ENCODE data around the gene AQP5. TPM values are rescaled to one million over a fixed set of nuclear protein-coding genes. Genes with fewer than 3 reads are reported as not detected.

The AQP5 gene
- total and polyA plus RNA-seq, 8 donors: 0.41 to 2.8 (median 1.2) TPM

DNA sequence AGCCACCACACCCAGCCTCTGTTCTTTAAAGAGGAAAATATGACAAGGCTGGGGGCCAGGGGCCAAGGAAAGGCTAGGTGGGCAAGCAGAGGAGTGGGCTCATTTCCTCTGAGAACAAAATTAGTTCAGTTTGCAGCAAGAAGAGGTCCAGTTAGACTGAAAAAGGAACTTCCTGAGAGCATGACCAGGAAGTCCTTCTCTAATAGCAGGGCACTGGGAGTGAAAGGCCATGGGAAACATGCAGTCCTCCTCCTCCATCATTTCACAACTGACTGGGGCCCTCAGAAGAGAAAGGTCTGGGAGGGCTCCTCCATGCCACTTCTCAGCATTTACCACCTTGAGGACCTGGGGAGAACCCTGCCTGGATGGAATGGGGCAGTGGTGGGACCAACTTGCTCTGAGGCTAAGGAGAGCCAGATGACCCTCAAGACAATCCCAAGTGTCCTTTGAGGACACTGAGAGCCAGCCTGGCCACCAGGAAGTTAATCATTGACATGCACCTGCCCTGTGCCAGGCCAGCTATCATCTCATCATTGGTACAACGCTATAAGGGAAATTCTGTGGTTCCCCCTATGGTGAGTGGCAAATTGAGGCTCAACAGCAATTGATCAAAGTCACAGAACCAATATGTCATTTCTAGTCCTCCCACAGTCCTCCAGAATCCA is 9.1 kb upstream of the AQP5 start:
- ATAC-seq: peak in 2 of 4 donors; percentile 51 to 60
- H3K27me3 ChIP-seq: no peaks in the 10 kb centered on the region
- TF ChIP-seq, protein P1, sequence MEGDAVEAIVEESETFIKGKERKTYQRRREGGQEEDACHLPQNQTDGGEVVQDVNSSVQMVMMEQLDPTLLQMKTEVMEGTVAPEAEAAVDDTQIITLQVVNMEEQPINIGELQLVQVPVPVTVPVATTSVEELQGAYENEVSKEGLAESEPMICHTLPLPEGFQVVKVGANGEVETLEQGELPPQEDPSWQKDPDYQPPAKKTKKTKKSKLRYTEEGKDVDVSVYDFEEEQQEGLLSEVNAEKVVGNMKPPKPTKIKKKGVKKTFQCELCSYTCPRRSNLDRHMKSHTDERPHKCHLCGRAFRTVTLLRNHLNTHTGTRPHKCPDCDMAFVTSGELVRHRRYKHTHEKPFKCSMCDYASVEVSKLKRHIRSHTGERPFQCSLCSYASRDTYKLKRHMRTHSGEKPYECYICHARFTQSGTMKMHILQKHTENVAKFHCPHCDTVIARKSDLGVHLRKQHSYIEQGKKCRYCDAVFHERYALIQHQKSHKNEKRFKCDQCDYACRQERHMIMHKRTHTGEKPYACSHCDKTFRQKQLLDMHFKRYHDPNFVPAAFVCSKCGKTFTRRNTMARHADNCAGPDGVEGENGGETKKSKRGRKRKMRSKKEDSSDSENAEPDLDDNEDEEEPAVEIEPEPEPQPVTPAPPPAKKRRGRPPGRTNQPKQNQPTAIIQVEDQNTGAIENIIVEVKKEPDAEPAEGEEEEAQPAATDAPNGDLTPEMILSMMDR (IDR thresholded peaks at IDR 0.05): no peak
- intact Hi-C loops (cut with DNase I): no loop called here
- WGBS, 2 donors: 11 to 15% methylated on average over 1 of the region's 1 CpG
- peak in 2 of 6 donors; percentile 12 to 29 for DNase-seq
- no peaks in the 10 kb centered on the region for H3K4me1 ChIP-seq
- FAIRE-seq: no peak
- no peaks in the 10 kb centered on the region for H3K36me3 ChIP-seq
- no peak overlapping the region for H3K4me3 ChIP-seq
- no peak overlapping the region for H3K27ac ChIP-seq
- H3K9me3 ChIP-seq: no peaks in the 10 kb centered on the region

DNA sequence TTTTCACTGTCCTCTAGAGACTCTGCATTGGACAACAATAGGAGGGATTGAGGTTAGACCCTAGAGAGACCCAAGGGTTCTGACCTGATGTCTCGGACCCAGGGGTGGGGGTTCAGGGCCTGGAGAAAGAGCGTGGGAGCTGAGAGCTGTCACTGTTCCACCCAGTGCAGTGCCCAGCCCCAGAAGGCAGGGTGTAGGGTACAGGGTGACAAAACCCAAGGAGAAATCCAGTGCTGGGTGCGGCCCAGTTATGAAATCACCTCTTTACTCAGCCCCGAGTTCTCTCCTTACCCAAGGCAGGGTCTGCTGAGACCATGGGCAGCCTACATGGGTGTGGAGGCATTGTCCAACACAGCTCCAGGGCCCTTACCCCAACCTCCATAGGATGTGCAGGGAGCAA is 8.5 kb upstream of the AQP5 start:
- no peaks in the 10 kb centered on the region for H3K27me3 ChIP-seq
- H3K4me3 ChIP-seq: no peak overlapping the region
- FAIRE-seq (no peak), ATAC-seq (peak in 1 of 4 donors; percentile 14), DNase-seq (peak in 2 of 6 donors; percentile 25 to 34)
- H3K9me3 ChIP-seq: no peaks in the 10 kb centered on the region
- no peaks in the 10 kb centered on the region for H3K36me3 ChIP-seq
- no peak overlapping the region for H3K27ac ChIP-seq
- intact Hi-C loops (cut with DNase I): no loop called here
- WGBS, 2 donors: 88 to 98% methylated on average over 4 of the region's 4 CpGs
- H3K4me1 ChIP-seq: no peaks in the 10 kb centered on the region
- TF ChIP-seq, protein P1 (IDR thresholded peaks at IDR 0.05): no peak

DNA sequence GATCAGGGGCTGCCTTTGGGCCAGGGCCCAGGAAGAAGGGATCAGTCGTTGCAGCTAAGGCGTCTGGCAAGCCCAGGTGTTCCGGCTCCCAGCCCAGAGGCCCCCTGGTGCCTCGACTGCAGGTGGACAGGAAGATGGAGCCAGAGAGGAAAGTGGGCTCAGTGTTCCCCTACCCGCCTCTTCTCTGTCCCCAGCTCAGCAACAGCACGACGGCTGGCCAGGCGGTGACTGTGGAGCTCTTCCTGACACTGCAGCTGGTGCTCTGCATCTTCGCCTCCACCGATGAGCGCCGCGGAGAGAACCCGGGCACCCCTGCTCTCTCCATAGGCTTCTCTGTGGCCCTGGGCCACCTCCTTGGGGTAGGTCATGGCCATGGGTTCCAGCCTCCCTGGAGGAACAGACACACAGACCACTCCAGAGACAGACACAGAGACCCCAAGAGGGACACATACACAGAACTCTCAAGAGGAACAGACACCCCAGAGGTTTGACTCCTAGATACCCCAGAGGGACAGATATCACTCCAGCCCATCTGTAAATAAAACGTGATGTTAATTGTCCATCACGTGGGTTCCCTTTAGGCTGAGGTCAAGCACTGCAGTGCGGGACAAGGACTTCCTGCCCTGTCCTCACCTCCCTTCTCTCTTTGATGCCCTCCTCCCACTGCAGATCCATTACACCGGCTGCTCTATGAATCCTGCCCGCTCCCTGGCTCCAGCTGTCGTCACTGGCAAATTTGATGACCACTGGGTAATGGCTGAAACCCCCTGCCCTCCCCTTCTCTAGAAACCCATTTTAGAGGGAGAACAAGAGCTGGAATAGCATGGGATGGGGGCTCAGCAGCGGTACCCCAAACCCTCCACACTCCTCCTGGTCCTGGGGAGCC is 7.5 kb upstream of the AQP5 start:
- no peak for ATAC-seq
- peak in 2 of 6 donors; percentile 42 for DNase-seq
- H3K4me1 ChIP-seq: no peaks in the 10 kb centered on the region
- FAIRE-seq: no peak
- H3K27ac ChIP-seq: no peak overlapping the region
- 73 to 79% methylated on average over 21 of the region's 21 CpGs for WGBS, 2 donors
- no peaks in the 10 kb centered on the region for H3K36me3 ChIP-seq
- intact Hi-C loops (cut with DNase I): no loop called here
- no peaks in the 10 kb centered on the region for H3K9me3 ChIP-seq
- TF ChIP-seq, protein P1 (IDR thresholded peaks at IDR 0.05): no peak
- H3K27me3 ChIP-seq: peaks cover 0 to 4% (median 0%) of the 10 kb centered on the region in 4 donors
- H3K4me3 ChIP-seq: no peak overlapping the region

DNA sequence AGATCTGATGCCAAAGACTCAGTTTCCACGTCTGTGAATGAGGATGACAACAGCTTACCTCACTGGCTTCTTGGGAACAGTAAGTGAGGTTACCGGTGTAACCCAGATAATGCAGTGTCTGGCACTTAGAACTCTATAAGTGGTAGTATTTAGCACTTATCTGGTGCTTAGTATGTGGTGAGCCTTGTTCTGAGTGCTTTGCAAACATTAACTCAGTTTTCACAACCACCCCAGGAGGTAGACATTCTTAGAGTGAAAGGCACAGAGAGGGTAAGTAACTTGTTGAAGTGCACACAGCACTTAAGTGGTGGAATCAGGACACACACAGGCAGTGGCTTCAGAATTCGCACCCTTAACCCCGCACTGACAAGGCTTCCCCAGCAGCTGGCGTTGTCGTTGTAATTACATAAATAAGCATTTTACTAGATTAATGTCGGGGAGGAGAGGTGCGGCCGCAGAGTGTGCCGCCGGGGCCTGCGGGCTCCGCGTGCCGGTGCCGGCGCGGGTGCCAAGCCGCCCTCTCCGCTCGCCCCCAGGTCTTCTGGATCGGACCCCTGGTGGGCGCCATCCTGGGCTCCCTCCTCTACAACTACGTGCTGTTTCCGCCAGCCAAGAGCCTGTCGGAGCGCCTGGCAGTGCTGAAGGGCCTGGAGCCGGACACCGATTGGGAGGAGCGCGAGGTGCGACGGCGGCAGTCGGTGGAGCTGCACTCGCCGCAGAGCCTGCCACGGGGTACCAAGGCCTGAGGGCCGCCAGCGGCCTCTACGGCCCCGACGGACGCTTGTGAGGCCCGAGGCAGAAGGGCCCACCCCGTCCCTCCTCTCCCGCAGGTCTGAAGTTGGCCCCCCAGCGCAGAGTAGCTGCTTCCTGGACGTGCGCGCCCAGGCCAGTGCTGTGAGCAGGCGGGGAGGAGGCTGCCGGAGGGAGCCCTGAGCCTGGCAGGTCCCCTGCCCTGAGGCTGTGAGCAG is 6.5 kb upstream of the AQP5 start:
- H3K36me3 ChIP-seq: no peaks in the 10 kb centered on the region
- no peak overlapping the region for H3K4me3 ChIP-seq
- H3K27ac ChIP-seq: no peak overlapping the region
- H3K27me3 ChIP-seq: peaks cover 0 to 4% (median 0%) of the 10 kb centered on the region in 4 donors
- no peaks in the 10 kb centered on the region for H3K9me3 ChIP-seq
- WGBS, 2 donors: 54 to 63% methylated on average over 52 to 53 of the region's 53 CpGs
- H3K4me1 ChIP-seq: no peaks in the 10 kb centered on the region
- TF ChIP-seq, protein P1 (IDR thresholded peaks at IDR 0.05): no peak
- DNase-seq (peak in 2 of 6 donors; percentile 47 to 57), FAIRE-seq (no peak), ATAC-seq (no peak)
- intact Hi-C loops (cut with DNase I): no loop called here

All from pancreas (tissue), 10 donors.